CD4-positive, alpha-beta T cell treated with Interleukin-17A for 4 hours (primary cell): ENCODE measurements around the gene TBCK.
"Not testable (repeated sequence)": the region's sequence is repeated elsewhere in the genome, so short reads cannot be mapped to it uniquely, and the experiment has no call there.

ENCODE experiments used
- DNase-seq: peaks from one replicate; pipeline ENCODE4 v3.0.0-alpha.2; 2020; ENCODE audit warnings: mixed read lengths

TBCK gene

GRCh38 chr4:106321168-106321567 is 5.2 kb upstream of the TBCK start:
- DNase-seq, result not testable (repeated sequence)

GRCh38 chr4:106320235-106320634 is 4.2 kb upstream of the TBCK start:
- DNase-seq, result no peak

- DNase-seq, result no peak
Observed at GRCh38 chr4:106318511-106318910, 2.5 kb upstream of the TBCK start.

DNA sequence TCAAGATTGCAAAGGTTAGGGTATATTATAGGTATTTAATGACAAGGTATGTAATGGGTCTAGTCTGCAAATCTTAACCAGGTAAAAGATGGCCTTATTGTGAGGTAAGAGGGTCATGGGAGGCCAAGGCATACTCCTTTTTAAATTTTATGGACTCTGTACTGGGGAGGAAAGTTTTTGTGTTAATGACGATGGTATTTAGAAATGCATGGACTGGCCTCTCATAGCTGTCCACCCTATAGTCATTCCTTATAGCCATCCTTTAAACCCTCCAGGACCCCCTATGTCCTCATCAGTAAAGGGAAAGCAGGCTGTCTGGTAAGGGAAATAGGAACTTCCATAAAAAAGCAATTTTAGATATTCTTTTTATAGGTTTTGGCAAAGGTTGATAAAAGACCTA is 1.8 kb upstream of the TBCK start:
- no peak for DNase-seq

- no peak for DNase-seq
Observed at GRCh38 chr4:106316773-106317409, 882 bp upstream of the TBCK start.

DNA sequence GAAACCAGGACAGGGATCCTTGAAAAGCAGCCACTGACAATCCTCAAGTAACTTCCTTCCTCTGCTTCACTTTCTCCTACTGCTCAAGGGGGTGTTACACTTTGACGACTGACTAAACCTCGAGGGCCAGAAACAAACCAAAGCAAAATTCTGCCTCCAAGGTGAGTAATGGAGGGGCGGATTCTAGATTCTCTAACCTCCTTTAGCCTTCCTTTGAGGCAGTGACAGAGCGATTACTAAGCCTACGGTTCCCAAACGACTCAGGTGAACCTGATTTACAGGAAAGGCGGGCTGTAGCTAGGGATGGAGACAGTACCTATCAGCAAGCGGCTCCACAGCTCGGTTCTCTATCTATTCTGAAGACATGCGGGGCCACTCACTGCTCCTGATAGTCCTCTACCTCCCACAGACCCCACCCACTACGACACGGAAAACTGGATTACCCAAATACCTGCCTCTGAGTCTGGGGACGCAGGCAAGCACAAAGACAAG is 487 bp downstream of the TBCK start:
- DNase-seq, result peak; percentile 38

DNA sequence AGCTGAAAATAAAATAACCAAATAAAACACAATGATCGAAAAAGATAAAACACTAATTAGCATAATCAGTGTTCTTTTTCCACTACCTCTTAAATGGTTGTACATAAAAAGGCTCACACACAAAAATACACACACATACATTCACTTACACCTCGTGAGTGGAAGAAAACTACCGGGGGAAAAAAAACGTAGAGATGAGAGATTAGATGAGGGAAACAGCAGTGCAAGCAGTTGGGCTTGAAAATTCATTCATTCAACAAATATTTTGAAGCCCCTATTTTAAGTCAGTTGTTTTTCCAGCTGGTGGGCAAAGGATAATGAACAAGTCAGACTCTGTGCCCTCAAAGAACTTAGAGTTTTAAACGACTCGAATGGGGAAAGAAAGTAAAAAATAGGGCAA is 1.0 kb downstream of the TBCK start:
- DNase-seq, result no peak

DNA sequence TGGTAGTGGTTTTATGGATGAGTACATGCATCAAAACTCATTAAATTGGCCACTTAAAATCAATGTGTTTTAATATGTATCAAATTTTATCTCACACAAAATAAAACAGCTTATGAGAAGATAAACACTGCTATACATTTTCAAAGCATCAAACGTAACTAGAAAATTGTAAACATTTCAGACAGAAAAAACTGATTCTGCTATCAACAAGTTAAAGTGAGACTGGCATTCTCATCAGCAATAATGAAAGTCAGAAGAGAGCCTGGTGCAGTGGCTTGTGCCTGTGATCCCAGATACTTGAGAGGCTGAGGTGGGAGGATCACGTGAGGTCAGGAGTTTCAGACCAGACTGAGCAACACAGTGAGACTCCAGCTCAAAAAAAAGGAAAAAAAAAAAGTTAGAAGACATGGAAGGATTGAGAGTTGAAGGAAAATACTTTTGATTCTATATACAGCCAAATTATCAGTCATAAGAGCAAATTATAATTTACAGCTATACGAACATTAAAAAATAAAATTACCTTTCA is 2.9 kb downstream of the TBCK start:
- DNase-seq, result no peak

GRCh38 chr4:106312377-106312776 is 3.6 kb downstream of the TBCK start:
- no peak for DNase-seq

GRCh38 chr4:106306561-106306960 is 9.4 kb downstream of the TBCK start:
- DNase-seq, result no peak

DNA sequence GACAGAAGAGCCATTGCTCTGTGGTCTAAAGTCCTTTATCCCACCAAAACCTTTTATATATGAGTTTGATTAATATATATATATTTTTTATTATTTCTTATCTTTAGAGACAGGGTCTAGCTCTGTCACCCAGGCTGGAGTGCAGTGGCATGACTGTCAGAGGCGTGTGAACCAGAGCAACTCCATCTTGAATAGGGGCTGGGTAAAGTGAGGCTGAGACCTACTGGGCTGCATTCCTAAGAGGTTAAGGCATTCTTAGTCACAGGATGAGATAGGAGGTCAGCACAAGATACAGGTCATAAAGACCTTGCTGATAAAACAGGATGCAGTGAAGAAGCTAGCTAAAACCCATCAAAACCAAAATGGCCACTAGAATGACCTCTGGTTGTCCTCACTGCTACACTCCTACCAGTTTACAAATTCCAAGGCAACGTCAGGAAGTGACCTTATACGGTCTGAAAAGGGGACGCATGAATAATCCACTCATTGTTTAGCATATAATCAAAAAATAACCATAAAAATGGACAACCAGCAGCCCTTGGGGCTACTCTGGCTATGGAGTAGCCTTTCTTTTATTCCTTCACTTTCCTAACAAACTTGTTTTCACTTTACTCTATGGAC is 10.5 kb downstream of the TBCK start:
- no peak for DNase-seq

GRCh38 chr4:106304632-106305031 is 11.4 kb downstream of the TBCK start:
- DNase-seq, result no peak

DNA sequence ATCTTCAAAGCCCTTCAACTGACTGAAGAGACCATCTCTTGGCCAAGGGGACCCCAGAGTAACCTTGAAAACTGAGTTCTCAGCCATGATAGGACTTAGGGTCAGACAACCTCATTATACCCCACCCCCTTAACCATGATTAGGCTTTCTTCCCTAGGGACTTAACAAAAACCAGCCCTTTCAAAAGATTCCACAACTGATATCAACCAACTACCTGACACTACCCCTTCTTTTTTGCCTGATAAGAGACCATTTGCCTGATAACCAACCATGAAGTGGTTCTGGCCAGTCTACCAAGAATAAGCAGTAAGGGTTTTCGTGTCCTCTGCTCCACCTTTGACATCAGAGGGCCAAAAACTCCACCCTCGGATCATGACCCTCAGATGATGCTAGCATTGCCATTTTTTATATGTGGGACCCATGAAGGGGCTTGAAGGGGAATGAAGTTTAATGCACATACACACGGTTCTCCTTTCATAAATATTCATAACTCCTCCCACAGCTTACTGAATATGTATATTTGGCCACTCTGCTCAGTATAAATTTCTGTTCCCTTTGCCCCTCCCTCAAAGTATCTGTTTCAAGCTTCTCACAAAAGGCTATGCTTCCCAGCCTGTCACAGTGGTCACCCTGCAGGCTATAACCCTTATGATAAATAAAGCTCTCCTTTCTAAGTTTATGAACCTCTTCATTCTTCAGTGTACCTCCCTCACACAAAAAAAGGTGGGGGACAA is 12.3 kb downstream of the TBCK start:
- DNase-seq, result no peak

GRCh38 chr4:106302062-106302438 is 14.0 kb downstream of the TBCK start:
- DNase-seq, result no peak

DNA sequence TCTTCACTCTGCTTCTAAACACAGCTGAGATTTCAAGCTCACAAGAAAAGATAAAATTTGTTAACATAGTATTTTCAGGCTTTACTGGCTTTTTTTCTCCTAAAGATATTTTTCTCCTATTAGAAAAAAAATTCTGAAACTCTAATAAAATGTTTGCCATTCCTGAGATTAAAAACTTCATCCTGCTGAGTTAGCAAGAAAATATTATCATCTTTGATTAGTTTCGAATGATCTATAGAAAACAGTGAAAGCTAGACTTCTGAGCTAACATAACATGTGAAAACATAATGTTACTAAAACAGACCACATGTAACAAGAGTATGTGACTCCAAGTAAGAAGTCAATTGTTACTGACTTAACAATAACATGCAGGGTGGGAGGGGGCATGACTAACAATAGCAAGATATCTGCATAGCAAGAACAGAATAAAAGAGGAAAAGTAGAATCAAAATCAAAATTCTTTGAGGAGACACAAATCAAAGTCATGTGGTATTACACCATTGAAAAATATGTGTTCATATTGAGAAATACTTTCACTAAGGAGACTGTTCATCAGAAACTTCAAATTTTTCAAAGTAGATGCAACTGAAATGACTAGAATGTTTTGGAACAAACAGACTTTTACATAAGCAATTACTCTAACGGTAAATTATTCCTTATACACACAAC is 14.5 kb downstream of the TBCK start:
- DNase-seq, result no peak

DNA sequence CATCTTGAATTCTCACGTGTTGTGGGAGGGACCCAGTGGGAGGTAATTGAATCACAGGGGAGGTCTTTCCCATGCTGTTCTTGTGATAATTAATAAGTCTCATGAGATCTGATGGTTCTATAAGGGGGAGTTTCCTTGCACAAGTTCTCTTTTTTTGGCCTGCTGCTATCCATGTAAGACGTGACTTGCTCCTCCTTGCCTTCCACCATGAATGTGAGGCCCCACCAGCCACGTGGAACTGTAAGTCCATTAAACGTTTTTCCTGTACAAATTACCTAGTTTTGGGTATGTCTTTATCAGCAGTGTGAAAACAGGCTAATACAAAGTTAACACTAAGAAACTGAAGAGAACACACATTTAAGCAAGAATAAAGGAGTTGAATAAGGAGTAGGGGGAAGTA is 16.0 kb downstream of the TBCK start:
- DNase-seq, result no peak

- no peak for DNase-seq
Observed at GRCh38 chr4:106297245-106298035, 18.6 kb downstream of the TBCK start.

- DNase-seq, result no peak
Observed at GRCh38 chr4:106294062-106294461, 21.9 kb downstream of the TBCK start.

GRCh38 chr4:106291678-106292077 is 24.3 kb downstream of the TBCK start:
- no peak for DNase-seq

- no peak for DNase-seq
Observed at GRCh38 chr4:106289737-106290136, 26.3 kb downstream of the TBCK start.

GRCh38 chr4:106287353-106287969 is 28.5 kb downstream of the TBCK start:
- no peak for DNase-seq

GRCh38 chr4:106286611-106287010 is 29.4 kb downstream of the TBCK start:
- no peak for DNase-seq
